Measurements from ENCODE around the gene CD2AP. TPM values are rescaled to one million over a fixed set of nuclear protein-coding genes. Genes with fewer than 3 reads are reported as not detected.

The CD2AP gene
- total RNA-seq, 4 donors from 2014 or later = 49.8 to 140 (median 93.3) TPM

GRCh38 chr6:47485491-47486135 lies 8.0 kb downstream of the CD2AP start:
- peaks cover 4 to 77% (median 47%) of the 10 kb centered on the region in 4 donors for H3K4me1 ChIP-seq
- intact Hi-C loops (cut with DNase I; ENCODE audit: low total_unique reads) (no loop called here), in situ Hi-C loops (cut with MboI; ENCODE audit: low pct_ligation_motif_present in 1 of 4, low pct_unique_long_range_greater_than_20kb in 1 of 4, low sequenced_read_pairs in 3 of 4) (no loop called here)
- H3K9me3 ChIP-seq = no peaks in the 10 kb centered on the region
- H3K27ac ChIP-seq = no peak overlapping the region
- TF ChIP-seq EP300 (IDR thresholded peaks at IDR 0.05; ENCODE audit: low read depth) = no peak
- no peak for TF ChIP-seq POLR2AphosphoS5 (IDR thresholded peaks at IDR 0.05)
- TF ChIP-seq POLR2A (IDR thresholded peaks at IDR 0.05) = no peak
- TF ChIP-seq CTCF (IDR thresholded peaks at IDR 0.05) = no peak
- no peak for DNase-seq
- H3K36me3 ChIP-seq = no peaks in the 10 kb centered on the region
- H3K27me3 ChIP-seq = no peaks in the 10 kb centered on the region
- no peak overlapping the region for H3K4me3 ChIP-seq

DNA sequence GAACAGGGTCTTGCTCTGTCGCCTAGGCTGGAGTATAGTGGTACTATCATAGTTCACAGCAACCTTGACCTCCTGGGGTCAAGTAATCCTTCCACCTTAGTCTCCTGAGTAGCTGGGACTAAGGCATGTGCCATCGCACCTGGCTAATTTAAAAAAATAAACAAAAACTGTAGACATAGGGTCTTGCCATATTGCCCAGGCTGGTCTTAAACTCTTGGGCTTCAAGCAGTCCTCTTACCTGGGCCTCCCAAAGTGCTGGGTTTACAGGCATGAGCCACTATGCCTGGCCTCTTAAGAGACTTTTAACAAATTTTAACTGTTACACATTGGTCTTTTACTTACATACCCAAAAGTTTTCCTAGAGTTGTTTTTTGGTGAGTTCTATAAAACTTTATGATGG lies 12.4 kb downstream of the CD2AP start:
- TF ChIP-seq CTCF (IDR thresholded peaks at IDR 0.05) (no peak), EP300 (IDR thresholded peaks at IDR 0.05; ENCODE audit: low read depth) (no peak), POLR2AphosphoS5 (IDR thresholded peaks at IDR 0.05) (no peak), POLR2A (IDR thresholded peaks at IDR 0.05) (no peak)
- WGBS, 2 donors (ENCODE audit: low coverage in 1 of 2) = 88% methylated on average over 2 of the region's 2 CpGs
- intact Hi-C loops (cut with DNase I; ENCODE audit: low total_unique reads) = no loop called here

GRCh38 chr6:47490676-47491075 lies 13.1 kb downstream of the CD2AP start:
- DNase-seq = no peak
- no peak overlapping the region for H3K27ac ChIP-seq
- H3K36me3 ChIP-seq = no peaks in the 10 kb centered on the region
- H3K27me3 ChIP-seq = no peaks in the 10 kb centered on the region
- no peak for TF ChIP-seq POLR2AphosphoS5 (IDR thresholded peaks at IDR 0.05)
- no peak for TF ChIP-seq POLR2A (IDR thresholded peaks at IDR 0.05)
- no peak for TF ChIP-seq EP300 (IDR thresholded peaks at IDR 0.05; ENCODE audit: low read depth)
- no peak for TF ChIP-seq CTCF (IDR thresholded peaks at IDR 0.05)
- in situ Hi-C loops (cut with MboI; ENCODE audit: low pct_ligation_motif_present in 1 of 4, low pct_unique_long_range_greater_than_20kb in 1 of 4, low sequenced_read_pairs in 3 of 4) (no loop called here), intact Hi-C loops (cut with DNase I; ENCODE audit: low total_unique reads) (no loop called here)
- no peaks in the 10 kb centered on the region for H3K9me3 ChIP-seq
- 89 to 100% methylated on average over 1 of the region's 1 CpG for WGBS, 2 donors (ENCODE audit: low coverage in 1 of 2)
- H3K4me1 ChIP-seq = peaks cover 0 to 59% (median 16%) of the 10 kb centered on the region in 4 donors
- no peak overlapping the region for H3K4me3 ChIP-seq

More for the DNA sequence above, 12.4 kb downstream of the CD2AP start:
- Histone ChIP-seq H3K4me3 (no peak overlapping the region), H3K27me3 (no peaks in the 10 kb centered on the region), H3K4me1 (peaks cover 0 to 61% (median 17%) of the 10 kb centered on the region in 4 donors), H3K27ac (no peak overlapping the region), H3K36me3 (no peaks in the 10 kb centered on the region), H3K9me3 (no peaks in the 10 kb centered on the region)
- in situ Hi-C loops (cut with MboI; ENCODE audit: low pct_ligation_motif_present in 1 of 4, low pct_unique_long_range_greater_than_20kb in 1 of 4, low sequenced_read_pairs in 3 of 4) = no loop called here
- DNase-seq = no peak

GRCh38 chr6:47492355-47492754 lies 14.8 kb downstream of the CD2AP start:
- no peaks in the 10 kb centered on the region for H3K9me3 ChIP-seq
- TF ChIP-seq CTCF (IDR thresholded peaks at IDR 0.05) (no peak), POLR2AphosphoS5 (IDR thresholded peaks at IDR 0.05) (no peak), EP300 (IDR thresholded peaks at IDR 0.05; ENCODE audit: low read depth) (no peak), POLR2A (IDR thresholded peaks at IDR 0.05) (no peak)
- H3K36me3 ChIP-seq = no peaks in the 10 kb centered on the region
- WGBS, 2 donors (ENCODE audit: low coverage in 1 of 2) = 88 to 92% methylated on average over 1 to 2 of the region's 2 CpGs
- no peaks in the 10 kb centered on the region for H3K27me3 ChIP-seq
- intact Hi-C loops (cut with DNase I; ENCODE audit: low total_unique reads) (no loop called here), in situ Hi-C loops (cut with MboI; ENCODE audit: low pct_ligation_motif_present in 1 of 4, low pct_unique_long_range_greater_than_20kb in 1 of 4, low sequenced_read_pairs in 3 of 4) (no loop called here)
- no peak overlapping the region for H3K4me3 ChIP-seq
- DNase-seq = no peak
- peaks cover 0 to 65% (median 12%) of the 10 kb centered on the region in 4 donors for H3K4me1 ChIP-seq
- H3K27ac ChIP-seq = no peak overlapping the region

All from transverse colon (tissue), 4 donors.